GM21390 (cell line): ENCODE measurements around the gene GGA1.
A peak's percentile ranks its signal among the peaks of the same experiment; 100 is the strongest.
"Not testable (repeated sequence)": the region's sequence is repeated elsewhere in the genome, so short reads cannot be mapped to it uniquely, and the experiment has no call there.

Source experiments
- ATAC-seq: cut with Tn5 transposase; IDR thresholded peaks from one replicate; pipeline ENCODE4 v1.9.1; 2021; ENCODE audit not compliant: unreplicated experiment

GGA1 gene

GRCh38 chr22:37641561-37641949 is 32.9 kb downstream of the GGA1 start:
- no peak for ATAC-seq

DNA sequence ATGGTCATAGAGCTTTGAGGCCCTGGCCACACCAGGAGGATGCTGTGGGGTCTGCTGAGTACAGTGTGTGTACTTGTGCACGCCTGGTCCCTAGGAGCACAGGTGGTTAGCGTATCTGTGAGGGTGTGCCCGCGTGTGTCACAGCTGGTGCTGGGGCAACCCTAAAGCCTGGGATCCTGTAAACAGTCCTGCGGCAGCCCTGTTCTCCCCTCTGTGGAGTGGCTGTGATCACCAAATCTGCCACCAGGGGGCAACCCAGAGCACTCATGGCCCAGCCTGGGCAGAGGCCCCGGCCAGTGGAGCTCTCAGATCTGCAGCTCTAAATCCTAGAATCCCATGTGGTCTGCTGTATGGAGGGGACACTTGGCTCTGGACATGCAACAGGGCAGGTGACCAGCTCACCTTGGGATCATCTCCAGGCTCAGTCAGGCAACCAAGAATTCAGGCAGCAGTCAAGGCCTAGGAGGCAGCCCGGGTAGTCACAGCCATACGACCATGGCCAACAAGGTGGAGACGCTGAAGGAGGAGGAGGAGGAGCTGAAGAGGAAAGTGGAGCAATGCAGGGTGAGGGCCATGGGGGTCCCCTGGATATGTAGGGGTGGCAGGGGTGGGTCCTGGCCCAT is 34.7 kb downstream of the GGA1 start:
- peak; percentile 47 for ATAC-seq

- no peak for ATAC-seq
Observed at GRCh38 chr22:37647317-37647716, 38.7 kb downstream of the GGA1 start.

GRCh38 chr22:37647928-37648327 is 39.3 kb downstream of the GGA1 start:
- ATAC-seq, result no peak

GRCh38 chr22:37650463-37651136 is 42.0 kb downstream of the GGA1 start:
- ATAC-seq, result no peak

GRCh38 chr22:37654563-37655251 is 46.1 kb downstream of the GGA1 start:
- ATAC-seq, result no peak

GRCh38 chr22:37655252-37655563 is 46.6 kb downstream of the GGA1 start:
- ATAC-seq, result no peak

- not testable (repeated sequence) for ATAC-seq
Observed at GRCh38 chr22:37656583-37656982, 47.9 kb downstream of the GGA1 start.

DNA sequence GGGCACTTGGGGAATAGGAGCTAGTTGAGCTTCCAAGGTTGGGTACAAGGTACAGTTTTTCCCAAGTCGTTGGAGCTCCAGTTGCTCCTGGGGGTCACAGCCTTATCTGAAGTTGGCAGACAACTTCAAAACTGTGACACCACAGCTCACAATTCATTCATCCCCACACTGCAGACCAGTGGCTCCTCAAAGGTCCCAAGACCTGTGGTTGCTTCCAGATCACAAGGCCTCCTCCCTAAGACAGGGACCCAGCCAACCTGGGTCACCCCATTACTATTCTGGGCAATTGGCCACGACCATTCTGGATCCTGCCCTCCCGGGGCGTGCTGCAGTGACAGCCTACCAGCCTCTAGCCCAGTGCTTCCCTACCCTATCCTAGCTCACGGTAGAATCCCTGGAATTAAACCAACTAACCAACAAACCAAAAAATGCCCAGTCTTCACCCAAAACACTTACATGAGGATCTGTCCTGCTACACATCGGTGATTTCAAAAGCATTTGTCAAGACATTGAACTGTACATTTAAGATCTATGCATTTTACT is 49.0 kb downstream of the GGA1 start:
- ATAC-seq, result no peak

DNA sequence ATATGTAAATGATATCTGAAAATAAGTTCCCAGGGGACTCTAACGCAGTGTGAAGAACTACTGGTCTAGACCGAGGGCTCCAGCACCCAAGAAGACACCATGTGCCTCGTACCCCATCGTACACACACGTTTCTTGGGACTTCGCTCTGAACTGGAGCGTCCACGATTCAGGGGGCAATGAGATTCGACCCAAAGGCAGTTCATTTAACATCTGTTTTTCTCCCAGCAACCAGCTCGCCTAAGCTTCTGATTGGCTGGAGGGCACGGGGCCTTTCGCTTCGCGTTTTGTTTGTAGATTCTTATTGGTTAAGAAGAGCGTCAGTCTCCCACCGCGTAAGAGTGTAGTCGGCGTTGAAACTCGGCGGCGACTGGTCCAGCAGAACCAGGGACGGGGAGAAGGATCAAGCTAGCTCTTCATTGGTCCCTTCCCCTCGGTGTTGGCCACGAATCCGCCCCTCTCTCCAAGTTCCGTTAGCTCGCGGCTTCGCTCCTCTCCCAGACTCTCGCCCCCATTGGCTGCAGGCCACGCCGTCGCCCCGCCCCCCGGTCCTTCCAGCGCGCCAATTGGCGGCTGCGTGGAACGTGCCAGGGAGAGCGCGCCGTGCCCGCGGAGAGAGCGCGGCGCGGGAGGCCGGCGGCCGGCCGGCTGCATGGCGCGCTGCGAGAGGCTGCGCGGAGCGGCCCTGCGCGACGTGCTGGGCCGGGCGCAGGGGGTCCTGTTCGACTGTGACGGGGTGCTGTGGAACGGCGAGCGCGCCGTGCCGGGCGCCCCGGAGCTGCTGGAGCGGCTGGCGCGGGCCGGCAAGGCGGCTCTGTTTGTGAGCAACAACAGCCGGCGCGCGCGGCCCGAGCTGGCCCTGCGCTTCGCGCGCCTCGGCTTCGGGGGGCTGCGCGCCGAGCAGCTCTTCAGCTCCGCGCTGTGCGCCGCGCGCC is 49.8 kb downstream of the GGA1 start, which contains the start of gene PDXP:
Gene PDXP (plus strand): TSS at position 591 of the 933 bp plus-strand sequence. CDS start 60 bp downstream, at position 651.
- ATAC-seq, result peak; percentile 75

- peak; percentile 9 for ATAC-seq
Observed at GRCh38 chr22:37659066-37659896, 50.6 kb downstream of the GGA1 start.

GRCh38 chr22:37659897-37660708 is 51.5 kb downstream of the GGA1 start:
- ATAC-seq, result no peak

- no peak for ATAC-seq
Observed at GRCh38 chr22:37660709-37661045, 52.0 kb downstream of the GGA1 start.

DNA sequence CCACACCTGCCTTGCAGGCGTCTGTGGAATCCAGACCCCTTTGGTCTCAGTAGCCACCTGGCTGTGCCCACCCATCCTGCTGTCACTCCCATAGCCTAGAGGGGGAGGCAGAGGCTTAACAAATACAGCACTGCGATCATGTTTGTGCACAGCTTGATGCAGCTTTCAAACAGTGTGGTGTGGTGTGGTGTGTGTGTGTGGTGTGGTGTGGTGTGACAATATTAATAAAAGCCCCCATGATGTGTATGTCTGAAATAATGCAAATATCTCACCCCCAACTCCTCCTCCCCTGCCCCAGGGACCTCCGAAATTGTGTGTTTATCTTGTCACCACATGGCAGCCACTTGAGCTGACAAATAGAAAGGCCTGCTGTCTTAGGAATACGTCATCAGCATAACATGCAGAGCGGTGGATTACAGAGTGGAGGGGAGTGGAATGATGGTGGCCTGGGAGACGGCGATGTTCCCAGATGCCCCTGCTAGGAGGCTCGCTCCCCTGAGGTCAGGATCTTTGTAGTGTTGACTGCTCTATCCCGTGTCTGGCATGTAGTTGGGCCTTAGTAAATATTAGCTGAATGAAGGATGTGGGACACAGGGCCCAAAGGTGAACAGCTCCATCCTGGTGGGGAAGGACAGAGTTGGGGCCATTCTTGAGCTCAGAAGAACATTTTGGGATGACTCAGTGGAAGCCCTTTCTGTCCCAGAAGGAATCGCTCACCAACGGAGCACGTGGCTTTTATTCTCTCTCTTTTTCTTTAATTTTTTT is 52.7 kb downstream of the GGA1 start:
- ATAC-seq, result no peak

- ATAC-seq, result no peak
Observed at GRCh38 chr22:37662039-37662438, 53.4 kb downstream of the GGA1 start.

DNA sequence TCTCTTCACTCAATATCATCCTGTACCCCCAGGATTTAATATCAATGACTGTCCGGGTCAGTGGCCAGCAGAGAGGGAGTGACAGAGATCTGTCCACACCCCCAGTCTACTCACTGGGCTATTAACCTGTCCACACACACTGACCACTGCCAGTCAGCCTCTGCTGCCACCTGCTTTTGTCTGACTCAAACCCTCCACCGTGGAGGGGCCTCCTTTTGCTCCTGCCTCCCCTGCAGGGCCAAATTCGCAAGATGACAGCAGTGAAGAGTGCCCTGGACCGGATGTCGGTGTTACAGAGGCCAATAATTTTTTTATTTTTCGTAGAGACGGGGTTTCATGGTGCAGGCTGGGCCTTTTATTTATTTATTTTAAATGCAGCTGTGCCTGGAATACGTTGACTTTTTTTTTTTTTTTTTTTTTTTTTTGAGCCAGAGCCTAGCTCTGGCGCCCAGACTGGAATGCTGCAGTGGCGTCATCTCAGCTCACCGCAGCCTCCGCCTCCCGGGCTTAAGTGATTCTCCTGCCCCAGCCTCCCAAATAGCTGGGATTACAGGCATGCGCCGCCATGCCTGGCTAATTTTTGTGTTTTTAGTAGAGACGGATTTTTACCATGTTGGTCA is 55.0 kb downstream of the GGA1 start:
- ATAC-seq, result no peak

DNA sequence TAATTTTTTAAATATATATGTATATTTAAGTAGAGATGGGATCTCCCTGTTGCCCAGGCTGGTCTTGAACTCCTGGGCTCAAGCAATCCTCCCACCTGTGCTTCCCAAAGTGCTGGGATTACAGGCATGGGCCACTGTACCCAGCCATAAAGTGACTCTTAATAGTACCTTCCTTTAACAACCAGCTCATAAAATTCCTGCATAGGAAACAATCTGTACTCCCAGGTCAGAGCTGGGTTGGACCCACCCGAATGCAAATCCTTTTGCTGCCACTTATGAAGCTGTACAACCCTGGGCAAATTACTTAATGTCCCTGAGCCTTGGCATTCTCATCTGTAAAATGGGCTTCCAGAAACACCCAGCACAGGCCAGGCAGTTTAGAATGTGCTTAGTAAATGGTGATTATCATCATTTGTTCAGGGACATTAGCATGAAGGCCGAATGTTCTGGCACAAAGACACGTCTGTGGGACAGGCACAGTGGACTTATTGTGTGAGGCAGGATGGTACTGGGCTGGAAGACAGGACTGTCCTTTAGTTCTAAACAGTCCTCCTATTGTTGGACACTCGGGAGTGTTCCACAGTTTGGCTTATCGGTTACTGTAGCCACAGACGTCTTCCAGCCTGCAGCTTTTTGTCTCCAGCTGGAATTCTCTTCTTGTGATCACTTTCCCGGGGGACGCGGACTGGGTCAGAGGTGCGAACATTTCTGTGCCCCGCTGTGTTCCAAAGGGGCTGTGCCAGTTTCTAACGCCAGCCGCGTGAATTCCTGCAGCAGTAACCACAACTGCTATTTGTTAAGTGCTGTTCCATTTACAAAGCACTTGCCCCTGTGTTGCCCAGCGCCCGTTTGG is 55.8 kb downstream of the GGA1 start:
- no peak for ATAC-seq
